ENCODE measurements around the gene ACTG2.
A peak's percentile ranks its signal among the peaks of the same experiment; 100 is the strongest.
"Not testable (repeated sequence)": the region's sequence is repeated elsewhere in the genome, so short reads cannot be mapped to it uniquely, and the experiment has no call there.

The ACTG2 gene

DNA sequence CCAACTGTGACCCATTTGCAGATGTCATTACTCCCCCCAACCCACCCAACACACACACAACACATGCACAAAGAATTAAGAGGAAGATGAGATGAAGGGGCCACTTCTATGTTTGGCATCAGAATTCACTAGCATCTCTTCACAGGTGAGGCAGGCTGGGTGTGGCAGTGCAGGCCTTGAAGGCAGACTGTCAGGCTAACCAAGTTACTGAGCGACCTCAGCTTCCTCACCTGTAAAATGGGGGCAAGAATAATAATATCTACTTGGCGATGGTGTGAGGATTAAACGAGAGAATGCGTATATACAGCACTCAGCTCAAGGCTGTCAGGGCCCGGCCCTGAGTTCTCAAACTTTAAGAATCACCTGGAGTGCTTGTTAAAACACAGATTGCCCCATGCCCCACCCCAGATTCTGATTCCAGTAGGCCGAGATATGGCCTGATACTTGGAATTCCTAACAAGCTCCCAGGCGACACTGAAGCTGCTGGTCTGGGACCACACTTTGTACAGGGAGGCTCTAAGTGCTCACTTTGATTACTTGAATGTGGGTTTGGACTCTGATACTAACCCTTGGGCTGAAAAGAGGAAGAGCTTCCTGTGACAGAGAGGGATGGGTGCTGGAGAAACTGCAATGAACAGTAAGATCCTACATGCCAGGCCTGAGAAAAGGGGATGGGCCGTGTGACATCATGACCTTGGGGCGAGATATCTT is 1.1 kb downstream of the ACTG2 start:
- no peak for DNase-seq

- DNase-seq, result no peak
Observed at GRCh38 chr2:73894475-73894850, 1.7 kb downstream of the ACTG2 start.

GRCh38 chr2:73894877-73895276 is 2.1 kb downstream of the ACTG2 start:
- no peak for DNase-seq

GRCh38 chr2:73895473-73895872 is 2.7 kb downstream of the ACTG2 start:
- no peak for DNase-seq

DNA sequence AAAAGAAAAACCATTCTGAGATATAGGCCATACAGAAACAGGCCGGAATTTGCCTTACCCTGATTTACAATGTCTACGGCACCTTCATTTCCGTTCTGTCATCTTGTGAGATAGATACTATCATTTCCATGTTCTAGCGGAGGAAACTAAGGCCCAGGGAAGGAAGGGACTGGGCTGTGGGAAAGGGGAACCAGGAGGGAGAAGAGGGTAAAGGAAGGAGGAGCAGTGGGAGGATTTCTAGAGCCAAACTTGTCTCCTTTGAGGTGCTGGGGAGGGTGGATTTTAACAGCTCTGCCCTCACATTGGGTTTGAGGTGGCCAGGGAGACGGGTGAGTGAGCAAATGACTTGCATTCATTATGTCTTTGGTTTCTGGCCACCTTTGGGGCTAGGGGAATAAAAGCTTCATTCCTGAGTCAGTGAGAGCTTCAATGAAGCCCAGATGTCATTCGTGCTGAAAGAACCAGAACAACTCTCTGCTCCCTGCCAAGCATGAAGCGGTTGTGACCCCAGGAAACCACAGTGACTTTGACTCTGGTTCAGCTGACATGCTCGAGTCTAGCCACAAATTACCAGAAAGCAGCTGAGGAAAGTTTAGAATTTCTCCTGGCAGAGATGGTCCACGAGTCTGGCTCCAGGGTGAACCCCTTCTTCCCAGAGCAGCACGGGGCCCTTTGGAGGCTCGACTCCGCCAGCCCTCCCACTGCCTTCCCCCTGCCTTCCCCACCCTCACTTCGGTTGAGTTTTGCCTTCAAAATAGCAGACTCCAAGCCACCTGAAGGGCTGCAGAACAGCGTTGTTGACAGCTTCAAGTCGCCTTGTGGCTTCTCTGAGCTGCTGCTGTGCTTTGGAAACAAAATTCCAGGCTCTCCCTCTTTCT is 3.8 kb downstream of the ACTG2 start:
- DNase-seq, result peak in 1 of 5 donors; percentile 48

GRCh38 chr2:73897240-73897583 is 4.4 kb downstream of the ACTG2 start:
- DNase-seq, result no peak

- DNase-seq, result no peak
Observed at GRCh38 chr2:73897934-73898333, 5.1 kb downstream of the ACTG2 start.

GRCh38 chr2:73899801-73900336 is 7.1 kb downstream of the ACTG2 start:
- no peak for DNase-seq

- no peak for DNase-seq
Observed at GRCh38 chr2:73901143-73901542, 8.3 kb downstream of the ACTG2 start.

GRCh38 chr2:73902284-73902683 is 9.5 kb downstream of the ACTG2 start:
- DNase-seq, result no peak

DNA sequence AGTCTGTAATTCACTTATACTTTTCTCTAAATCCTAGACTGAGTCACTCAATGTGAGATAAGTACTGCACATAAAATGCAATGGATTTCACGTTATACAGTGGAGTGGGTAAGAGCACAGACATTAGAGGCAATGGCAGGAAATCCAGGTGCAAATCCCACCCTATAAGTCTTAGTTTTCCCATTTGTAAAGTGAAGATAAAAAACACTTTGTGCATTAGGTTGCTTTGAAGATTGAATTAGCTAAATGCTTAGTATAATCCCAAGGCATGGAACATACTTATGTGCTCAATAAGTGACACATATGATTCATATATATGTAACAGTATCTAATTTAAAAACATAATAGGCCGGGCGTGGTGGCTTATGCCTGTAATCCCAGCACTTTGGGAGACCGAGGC is 10.5 kb downstream of the ACTG2 start:
- no peak for DNase-seq

GRCh38 chr2:73903949-73904613 is 11.3 kb downstream of the ACTG2 start:
- not testable (repeated sequence) for DNase-seq

DNA sequence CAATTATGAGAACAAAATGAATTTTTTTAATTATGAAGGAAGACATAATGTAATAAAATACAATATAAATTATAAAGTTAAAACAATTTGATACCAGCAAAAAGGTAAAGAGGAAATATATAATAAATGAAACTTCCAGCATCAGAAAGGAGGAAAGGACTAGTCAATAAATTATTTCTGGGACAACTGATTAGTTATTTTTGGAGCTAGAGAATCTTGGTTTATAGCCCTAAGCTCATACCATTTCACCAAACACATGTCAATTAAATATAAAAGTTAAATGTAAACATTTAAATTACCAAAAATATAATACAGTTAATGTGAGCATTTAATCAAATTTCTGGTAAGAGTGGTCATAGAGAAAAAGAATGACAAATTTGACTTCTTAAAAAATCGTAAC is 12.1 kb downstream of the ACTG2 start:
- DNase-seq, result no peak

GRCh38 chr2:73906847-73907505 is 14.2 kb downstream of the ACTG2 start:
- no peak for DNase-seq

GRCh38 chr2:73907840-73908452 is 15.1 kb downstream of the ACTG2 start:
- DNase-seq, result peak in 4 of 5 donors; percentile 21 to 51 (median 34)

DNA sequence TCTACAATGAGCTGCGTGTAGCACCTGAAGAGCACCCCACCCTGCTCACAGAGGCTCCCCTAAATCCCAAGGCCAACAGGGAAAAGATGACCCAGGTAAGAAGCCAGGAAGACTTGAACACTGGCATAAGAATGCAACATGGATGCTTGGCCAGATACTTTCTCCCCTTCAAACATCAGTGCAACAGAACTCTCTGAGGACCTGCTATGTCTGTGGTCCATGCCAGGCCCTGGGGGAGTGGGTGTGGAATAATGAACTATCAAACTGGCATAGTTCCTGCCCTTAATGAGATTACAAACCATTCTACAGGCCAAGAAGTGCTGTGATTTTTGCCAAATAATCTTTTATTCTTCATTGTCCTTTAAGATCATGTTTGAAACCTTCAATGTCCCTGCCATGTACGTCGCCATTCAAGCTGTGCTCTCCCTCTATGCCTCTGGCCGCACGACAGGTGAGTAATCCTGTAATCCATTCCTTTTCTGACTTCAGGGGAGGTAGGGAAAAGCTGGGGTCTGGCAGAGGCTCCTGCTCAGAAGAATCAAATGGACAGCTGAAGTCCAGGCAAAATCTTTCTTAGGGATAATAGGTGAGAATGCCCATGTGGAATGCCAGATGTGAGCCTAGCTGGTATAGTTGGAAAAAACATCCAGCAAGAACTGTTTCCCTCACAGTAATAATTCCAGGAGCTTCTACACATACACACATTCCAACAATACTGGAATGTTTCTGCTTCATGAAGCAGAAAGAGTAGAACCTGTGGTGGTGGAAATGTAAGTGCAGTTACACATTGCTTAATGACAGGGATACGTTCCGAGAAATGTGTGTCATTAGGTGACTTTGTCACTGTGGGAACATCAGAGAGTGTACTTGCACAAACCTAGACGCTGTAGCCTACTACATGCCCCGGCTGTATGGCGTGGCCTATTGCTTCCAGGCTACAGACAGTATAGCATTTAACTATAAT is 16.2 kb downstream of the ACTG2 start:
- DNase-seq, result no peak

- no peak for DNase-seq
Observed at GRCh38 chr2:73910873-73911547, 18.2 kb downstream of the ACTG2 start.

GRCh38 chr2:73911548-73912208 is 18.9 kb downstream of the ACTG2 start:
- DNase-seq, result no peak

DNA sequence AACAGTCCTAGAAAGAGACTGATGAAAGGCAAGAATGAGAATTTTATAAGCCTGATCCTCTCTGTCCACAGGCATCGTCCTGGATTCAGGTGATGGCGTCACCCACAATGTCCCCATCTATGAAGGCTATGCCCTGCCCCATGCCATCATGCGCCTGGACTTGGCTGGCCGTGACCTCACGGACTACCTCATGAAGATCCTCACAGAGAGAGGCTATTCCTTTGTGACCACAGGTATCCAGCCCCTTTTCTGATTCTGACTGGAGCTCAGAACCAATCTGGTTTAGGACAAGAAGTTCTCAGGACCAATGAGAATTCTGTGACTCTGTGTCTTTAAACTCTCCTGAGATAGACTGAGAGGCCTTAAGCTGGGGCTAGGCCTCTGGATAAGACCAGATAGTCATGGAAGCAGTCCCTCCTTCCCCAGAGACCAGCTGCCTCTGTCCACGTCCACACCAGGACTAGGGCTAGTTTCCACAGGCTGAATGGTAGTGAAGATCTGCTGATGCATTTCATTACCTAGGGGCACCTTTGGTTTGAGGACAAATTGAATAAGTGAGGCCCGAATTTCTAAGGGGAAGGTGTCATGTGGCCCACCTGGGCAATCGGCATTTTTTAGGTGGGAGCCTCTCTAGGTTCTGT is 20.7 kb downstream of the ACTG2 start:
- no peak for DNase-seq
